Astrocyte (in vitro differentiated cells and primary cell): ENCODE measurements around the gene HECTD4.

Experiments
- EZH2 ChIP-seq: IDR thresholded peaks from 2 replicates; pipeline ENCODE4 v1.6.1; 2012; ENCODE audit warnings: mild to moderate bottlenecking, low read length, inconsistent platforms; ENCODE audit not compliant: insufficient read depth
- TF ChIP-seq, protein P1 (sequence below): IDR thresholded peaks from 2 replicates; pipeline ENCODE4 v1.5.1; 2011; ENCODE audit warnings: low read depth, mild to moderate bottlenecking, inconsistent platforms, low read length, moderate library complexity; ENCODE audit not compliant: insufficient read depth

DNA sequence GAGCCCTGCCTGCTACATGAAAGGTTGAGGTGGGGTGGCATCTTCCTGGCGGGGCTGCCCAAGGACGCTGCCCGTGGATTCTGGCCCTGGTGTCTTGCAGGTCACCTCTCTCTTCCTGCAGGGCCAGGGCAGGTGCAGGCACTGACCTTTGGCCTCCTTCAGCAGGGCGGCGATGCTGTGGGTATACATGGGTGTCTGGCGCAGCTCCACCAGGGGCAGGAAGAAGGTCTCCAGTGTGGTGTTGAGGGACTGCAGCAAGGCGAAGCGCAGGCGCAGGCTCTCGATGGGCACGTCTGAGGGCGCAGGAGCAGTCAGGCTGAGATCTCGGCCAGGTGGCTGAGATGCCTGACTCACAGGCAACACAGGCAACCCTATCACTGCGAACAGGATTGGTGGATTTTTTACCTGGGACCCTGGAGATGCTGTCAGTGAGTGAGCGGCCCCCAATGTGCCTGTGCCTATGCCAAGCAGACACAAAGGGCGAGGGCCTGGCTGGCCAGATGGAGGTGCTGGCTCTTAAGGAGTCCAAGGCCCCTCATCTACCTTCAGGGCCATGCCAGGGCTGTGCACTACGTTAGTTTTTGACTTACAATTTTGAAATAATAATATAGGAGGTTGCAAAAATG is 211.1 kb downstream of the HECTD4 start:
- no peak for TF ChIP-seq EZH2
- TF ChIP-seq, protein P1, sequence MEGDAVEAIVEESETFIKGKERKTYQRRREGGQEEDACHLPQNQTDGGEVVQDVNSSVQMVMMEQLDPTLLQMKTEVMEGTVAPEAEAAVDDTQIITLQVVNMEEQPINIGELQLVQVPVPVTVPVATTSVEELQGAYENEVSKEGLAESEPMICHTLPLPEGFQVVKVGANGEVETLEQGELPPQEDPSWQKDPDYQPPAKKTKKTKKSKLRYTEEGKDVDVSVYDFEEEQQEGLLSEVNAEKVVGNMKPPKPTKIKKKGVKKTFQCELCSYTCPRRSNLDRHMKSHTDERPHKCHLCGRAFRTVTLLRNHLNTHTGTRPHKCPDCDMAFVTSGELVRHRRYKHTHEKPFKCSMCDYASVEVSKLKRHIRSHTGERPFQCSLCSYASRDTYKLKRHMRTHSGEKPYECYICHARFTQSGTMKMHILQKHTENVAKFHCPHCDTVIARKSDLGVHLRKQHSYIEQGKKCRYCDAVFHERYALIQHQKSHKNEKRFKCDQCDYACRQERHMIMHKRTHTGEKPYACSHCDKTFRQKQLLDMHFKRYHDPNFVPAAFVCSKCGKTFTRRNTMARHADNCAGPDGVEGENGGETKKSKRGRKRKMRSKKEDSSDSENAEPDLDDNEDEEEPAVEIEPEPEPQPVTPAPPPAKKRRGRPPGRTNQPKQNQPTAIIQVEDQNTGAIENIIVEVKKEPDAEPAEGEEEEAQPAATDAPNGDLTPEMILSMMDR = no peak
